ENCODE measurements around the gene SPCS3.
"Not testable (repeated sequence)": the region's sequence is repeated elsewhere in the genome, so short reads cannot be mapped to it uniquely, and the experiment has no call there.

Gene SPCS3

GRCh38 chr4:176303938-176304337 lies 15.8 kb upstream of the SPCS3 start:
- no peak for DNase-seq (ENCODE audit: low spot score)

GRCh38 chr4:176306837-176307665 lies 12.7 kb upstream of the SPCS3 start:
- no peak for DNase-seq (ENCODE audit: low spot score)

GRCh38 chr4:176307666-176307930 lies 12.2 kb upstream of the SPCS3 start:
- DNase-seq (ENCODE audit: low spot score) = no peak

GRCh38 chr4:176308441-176308840 lies 11.3 kb upstream of the SPCS3 start:
- no peak for DNase-seq (ENCODE audit: low spot score)

GRCh38 chr4:176309046-176309445 lies 10.7 kb upstream of the SPCS3 start:
- DNase-seq (ENCODE audit: low spot score) = peak; percentile 81

- DNase-seq (ENCODE audit: low spot score) = peak; percentile 54
These were observed 10.0 kb upstream of the SPCS3 start for GRCh38 chr4:176309772-176310171.

GRCh38 chr4:176313596-176314336 lies 6.0 kb upstream of the SPCS3 start:
- no peak for DNase-seq (ENCODE audit: low spot score)

GRCh38 chr4:176319151-176319703 lies 539 bp upstream of the SPCS3 start:
- no peak for DNase-seq (ENCODE audit: low spot score)

GRCh38 chr4:176320340-176320975 lies 692 bp downstream of the SPCS3 start:
- peak; percentile 92 for DNase-seq (ENCODE audit: low spot score)

GRCh38 chr4:176320976-176321361 lies 1.2 kb downstream of the SPCS3 start:
- peak; percentile 42 for DNase-seq (ENCODE audit: low spot score)

- DNase-seq (ENCODE audit: low spot score) = peak; percentile 33
These were observed 1.8 kb downstream of the SPCS3 start for GRCh38 chr4:176321589-176321988.

GRCh38 chr4:176323511-176324160 lies 3.9 kb downstream of the SPCS3 start:
- DNase-seq (ENCODE audit: low spot score) = no peak

GRCh38 chr4:176324876-176325275 lies 5.1 kb downstream of the SPCS3 start:
- DNase-seq (ENCODE audit: low spot score) = not testable (repeated sequence)

GRCh38 chr4:176333076-176333475 lies 13.3 kb downstream of the SPCS3 start:
- DNase-seq (ENCODE audit: low spot score) = no peak

- DNase-seq (ENCODE audit: low spot score) = no peak
These were observed 14.3 kb downstream of the SPCS3 start for GRCh38 chr4:176334066-176334465.

- DNase-seq (ENCODE audit: low spot score) = no peak
These were observed 15.7 kb downstream of the SPCS3 start for GRCh38 chr4:176335421-176335820.

GRCh38 chr4:176339936-176340761 lies 20.4 kb downstream of the SPCS3 start:
- peak; percentile 16 for DNase-seq (ENCODE audit: low spot score)

GRCh38 chr4:176340871-176341685 lies 21.3 kb downstream of the SPCS3 start:
- peak; percentile 76 for DNase-seq (ENCODE audit: low spot score)

- no peak for DNase-seq (ENCODE audit: low spot score)
These were observed 22.6 kb downstream of the SPCS3 start for GRCh38 chr4:176342384-176342783.

- no peak for DNase-seq (ENCODE audit: low spot score)
These were observed 23.5 kb downstream of the SPCS3 start for GRCh38 chr4:176343286-176343685.

Measured in NAMALWA (cell line).